SKM-1 (cell line): ENCODE data around the gene EVA1C.
"Not testable (repeated sequence)": the region's sequence is repeated elsewhere in the genome, so short reads cannot be mapped to it uniquely, and the experiment has no call there.

Experiments used
- DNase-seq: peaks from one replicate; lab custom pipeline; 2025; ENCODE audit not compliant: unreplicated experiment; lab: John Stamatoyannopoulos, UW

The EVA1C gene

GRCh38 chr21:32484706-32485380 lies 72.3 kb downstream of the EVA1C start:
- no peak for DNase-seq

GRCh38 chr21:32492376-32492775 lies 79.9 kb downstream of the EVA1C start:
- DNase-seq: no peak

GRCh38 chr21:32494934-32495709 lies 82.6 kb downstream of the EVA1C start:
- no peak for DNase-seq

- no peak for DNase-seq
These were observed 84.1 kb downstream of the EVA1C start for GRCh38 chr21:32496568-32496967.

- DNase-seq: no peak
These were observed 86.9 kb downstream of the EVA1C start for GRCh38 chr21:32499249-32500055.

GRCh38 chr21:32503641-32504040 lies 91.1 kb downstream of the EVA1C start:
- DNase-seq: not testable (repeated sequence)

GRCh38 chr21:32505767-32506166 lies 93.3 kb downstream of the EVA1C start:
- DNase-seq: not testable (repeated sequence)

GRCh38 chr21:32506411-32506965 lies 94.0 kb downstream of the EVA1C start:
- DNase-seq: not testable (repeated sequence)

- DNase-seq: no peak
These were observed 94.9 kb downstream of the EVA1C start for GRCh38 chr21:32507342-32507919.

- DNase-seq: not testable (repeated sequence)
These were observed 95.5 kb downstream of the EVA1C start for GRCh38 chr21:32508036-32508435.

GRCh38 chr21:32508558-32508957 lies 96.1 kb downstream of the EVA1C start:
- DNase-seq: no peak

- DNase-seq: not testable (repeated sequence)
These were observed 96.5 kb downstream of the EVA1C start for GRCh38 chr21:32508975-32509374.

GRCh38 chr21:32514275-32515055 lies 102.0 kb downstream of the EVA1C start:
- no peak for DNase-seq

- no peak for DNase-seq
These were observed 103.4 kb downstream of the EVA1C start for GRCh38 chr21:32515874-32516273.

GRCh38 chr21:32516756-32517649 lies 104.5 kb downstream of the EVA1C start:
- DNase-seq: no peak

- no peak for DNase-seq
These were observed 107.7 kb downstream of the EVA1C start for GRCh38 chr21:32519945-32520874.

GRCh38 chr21:32520875-32521735 lies 108.6 kb downstream of the EVA1C start:
- DNase-seq: peak; percentile 69
